Measurements from ENCODE around the gene SYT2. TPM values are rescaled to one million over a fixed set of nuclear protein-coding genes. Genes with fewer than 3 reads are reported as not detected.

The SYT2 gene
- total and polyA plus RNA-seq, 10 of the 15 experiments (the other 5 are each of a cell fraction or from before 2014, with no cell fraction given) = not detected

GRCh38 chr1:202575918-202576653, 134.2 kb downstream of the SYT2 start:
- SMC1A ChIA-PET (ENCODE audit: uncharacterized antibody, unreplicated experiment) = interaction anchor here (0.5 to 9.8 kb wide), 5 partner anchors 8 to 144 kb away, joined by 3 to 173 read pairs (median 3); no protein-coding TSS in a partner anchor
- H3K79me2 ChIP-seq (ENCODE audit: control insufficient read depth, insufficient read depth, low read length) = no peaks in the 10 kb centered on the region
- POLR2A ChIA-PET = no interaction called here
- ATAC-seq (no peak), FAIRE-seq (no peak), DNase-seq (ENCODE audit: low read depth, low spot score) (no peak)
- H3K27me3 ChIP-seq (replicated peaks in 1 of 2; ENCODE audit: control insufficient read depth in 2 of 2, insufficient read depth in 2 of 2, low read length in 1 of 2) = no peaks in the 10 kb centered on the region
- 82% methylated on average over 2 of the region's 2 CpGs for WGBS (ENCODE audit: insufficient coverage, insufficient replicate concordance, low lambda C conversion rate, missing lambda C conversion rate)
- in situ Hi-C loops (cut with MboI) = no loop called here
- H4K20me1 ChIP-seq (ENCODE audit: control insufficient read depth, insufficient read depth) = no peaks in the 10 kb centered on the region; the same call in 1 of the 2 replicates
- no peak overlapping the region for H2AFZ ChIP-seq (ENCODE audit: control insufficient read depth, low read depth, low read length)
- no peak overlapping the region for H3K4me2 ChIP-seq (ENCODE audit: control insufficient read depth, insufficient read depth)
- BruUV-seq (replicated peaks) = no TSS peak
- no peaks in the 10 kb centered on the region for H3K4me1 ChIP-seq (ENCODE audit: control insufficient read depth, insufficient read depth, low read length)
- H3K9ac ChIP-seq (ENCODE audit: control insufficient read depth, insufficient read depth, low read length) = no peak overlapping the region
- H3K36me3 ChIP-seq (ENCODE audit: control insufficient read depth in 2 of 2, insufficient read depth in 2 of 2, low read length in 1 of 2) = no peaks in the 10 kb centered on the region
- TF ChIP-seq MTA2 (IDR thresholded peaks at IDR 0.05; ENCODE audit: low read depth) (no peak), ZBTB11 (CRISPR knock-in tag; IDR thresholded peaks at IDR 0.05) (no peak), JUND (IDR thresholded peaks at IDR 0.05; ENCODE audit: low read depth, low read length) (no peak), MYC (IDR thresholded peaks at IDR 0.05; ENCODE audit: insufficient read depth, insufficient read length, insufficient replicate concordance, low read length, severe bottlenecking) (no peak)
- H3K27ac ChIP-seq (ENCODE audit: control insufficient read depth, insufficient read depth) = no peak overlapping the region
- intact Hi-C loops (cut with micrococcal nuclease; ENCODE audit: unreplicated experiment) = loop anchor here (10.0 kb wide), 1 partner anchor 139 kb away; the partner anchor contains the start of gene SYT2
- H3K4me3 ChIP-seq = no peak overlapping the region
- H3K9me3 ChIP-seq (replicated peaks; ENCODE audit: control insufficient read depth, insufficient read depth, low read length) = no peaks in the 10 kb centered on the region
- RAD21 ChIA-PET (ENCODE audit: unreplicated experiment) = interaction anchor here (1.0 to 3.4 kb wide), 4 partner anchors 72 to 143 kb away, joined by 3 to 12 read pairs (median 7); no protein-coding TSS in a partner anchor
- CTCF ChIA-PET = interaction anchor here (0.7 to 9.9 kb wide), 9 partner anchors 10 to 416 kb away, joined by 3 to 189 read pairs (median 4); partner anchors contain the start of gene PTPN7
